Head of caudate nucleus (tissue), 42 donors: ENCODE results near the gene LRRC71.
"Not testable (repeated sequence)": the region's sequence is repeated elsewhere in the genome, so short reads cannot be mapped to it uniquely, and the experiment has no call there.

ENCODE experiments used
- DNase-seq, 42 donors: peaks; one replicate each; pipeline versions ENCODE4 v3.0.0 to v3.0.0-alpha.2; 2020 to 2021; ENCODE audit warnings: mixed read lengths in 7 of 42
- intact Hi-C: fragments of 100-400 bp; cut with DNase I; formaldehyde crosslinking; loops from one replicate; pipeline ENCODE4 v1.15.0; 2022

LRRC71 gene

GRCh38 chr1:156923670-156924477 is 3.4 kb downstream of the LRRC71 start:
- intact Hi-C loops = no loop called here

GRCh38 chr1:156924478-156925153 is 4.2 kb downstream of the LRRC71 start:
- intact Hi-C loops = no loop called here
- no peak for DNase-seq

More at GRCh38 chr1:156923670-156924477, 3.4 kb downstream of the LRRC71 start:
- no peak for DNase-seq

GRCh38 chr1:156925154-156926010 is 5.0 kb downstream of the LRRC71 start:
- intact Hi-C loops = no loop called here
- DNase-seq = no peak

GRCh38 chr1:156926175-156926574 is 5.7 kb downstream of the LRRC71 start:
- intact Hi-C loops = no loop called here
- DNase-seq = peak in 1 of 42 donors; percentile 40

GRCh38 chr1:156926695-156927094 is 6.3 kb downstream of the LRRC71 start:
- intact Hi-C loops = not testable (repeated sequence)

GRCh38 chr1:156927215-156928042 is 7.0 kb downstream of the LRRC71 start:
- intact Hi-C loops = no loop called here
- peak; percentile 9 to 80 (median 64) for DNase-seq

More at GRCh38 chr1:156926695-156927094, 6.3 kb downstream of the LRRC71 start:
- DNase-seq = not testable (repeated sequence)

GRCh38 chr1:156928043-156928602 is 7.7 kb downstream of the LRRC71 start:
- intact Hi-C loops = no loop called here
- DNase-seq = no peak

- DNase-seq = no peak
- intact Hi-C loops = no loop called here
Measured at GRCh38 chr1:156929596-156930238, 9.3 kb downstream of the LRRC71 start.

GRCh38 chr1:156930483-156930882 is 10.1 kb downstream of the LRRC71 start:
- intact Hi-C loops = no loop called here

GRCh38 chr1:156931211-156931952 is 10.9 kb downstream of the LRRC71 start:
- intact Hi-C loops = no loop called here
- DNase-seq = peak in 7 of 42 donors; percentile 19 to 56 (median 25)

More at GRCh38 chr1:156930483-156930882, 10.1 kb downstream of the LRRC71 start:
- DNase-seq = no peak

- intact Hi-C loops = no loop called here
- no peak for DNase-seq
Measured at GRCh38 chr1:156931974-156932710, 11.7 kb downstream of the LRRC71 start.

GRCh38 chr1:156933136-156933535 is 12.7 kb downstream of the LRRC71 start:
- DNase-seq = peak in 1 of 42 donors; percentile 3
- intact Hi-C loops = no loop called here

- no peak for DNase-seq
- intact Hi-C loops = no loop called here
Measured at GRCh38 chr1:156935505-156936128, 15.2 kb downstream of the LRRC71 start.

GRCh38 chr1:156936191-156936590 is 15.8 kb downstream of the LRRC71 start:
- no peak for DNase-seq
- intact Hi-C loops = no loop called here

- peak in 1 of 42 donors; percentile 26 for DNase-seq
- intact Hi-C loops = no loop called here
Measured at GRCh38 chr1:156936721-156937220, 16.3 kb downstream of the LRRC71 start.

GRCh38 chr1:156937883-156938282 is 17.5 kb downstream of the LRRC71 start:
- intact Hi-C loops = no loop called here
- peak in 1 of 42 donors; percentile 17 for DNase-seq
